ENCODE results near the gene TENM3.

Gene TENM3

GRCh38 chr4:182251116-182251515 is 7.9 kb downstream of the TENM3 start:
- in situ Hi-C loops (cut with MboI; ENCODE audit: low sequenced_read_pairs) = no loop called here

GRCh38 chr4:182252220-182252619 is 9.0 kb downstream of the TENM3 start:
- in situ Hi-C loops (cut with MboI; ENCODE audit: low sequenced_read_pairs) = no loop called here

DNA sequence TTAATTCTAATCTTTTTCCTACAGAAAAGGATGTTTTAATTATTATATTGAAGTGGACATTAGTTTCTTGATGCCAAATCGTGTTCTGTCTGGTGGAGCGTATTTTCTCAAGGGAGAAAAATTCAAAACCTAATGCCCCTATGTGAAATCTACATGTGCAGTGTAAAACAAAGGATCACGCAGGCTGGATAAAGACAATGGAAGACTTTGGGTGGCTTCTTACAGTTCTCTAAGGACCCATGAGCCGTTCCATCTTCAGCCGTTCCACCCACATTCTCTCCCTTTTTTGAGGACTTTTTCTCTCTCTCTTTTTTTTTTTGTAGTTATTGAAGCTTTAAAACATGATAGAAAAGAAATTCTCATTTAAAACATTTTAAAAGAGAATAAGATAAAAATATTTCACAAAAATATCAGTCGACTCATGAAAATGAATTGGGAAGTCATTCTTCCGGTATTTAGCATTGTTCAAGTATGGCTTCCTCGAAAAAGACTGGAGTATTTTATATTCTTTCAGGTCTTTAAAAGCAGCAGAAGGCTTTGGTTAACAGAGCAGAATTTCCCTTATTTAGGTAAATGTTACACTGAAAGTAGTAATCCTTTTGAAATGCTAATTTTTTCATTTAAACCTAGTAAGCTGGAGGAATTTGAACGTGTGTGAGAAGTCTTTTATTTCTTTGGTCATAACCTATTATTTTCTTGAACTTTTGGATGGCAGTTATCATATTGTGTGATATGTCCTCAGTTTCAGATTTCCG is 11.0 kb downstream of the TENM3 start:
- in situ Hi-C loops (cut with MboI; ENCODE audit: low sequenced_read_pairs) = no loop called here

GRCh38 chr4:182255441-182256190 is 12.4 kb downstream of the TENM3 start:
- in situ Hi-C loops (cut with MboI; ENCODE audit: low sequenced_read_pairs) = no loop called here

GRCh38 chr4:182257016-182257415 is 13.8 kb downstream of the TENM3 start:
- in situ Hi-C loops (cut with MboI; ENCODE audit: low sequenced_read_pairs) = no loop called here

GRCh38 chr4:182257503-182257902 is 14.3 kb downstream of the TENM3 start:
- in situ Hi-C loops (cut with MboI; ENCODE audit: low sequenced_read_pairs) = no loop called here

DNA sequence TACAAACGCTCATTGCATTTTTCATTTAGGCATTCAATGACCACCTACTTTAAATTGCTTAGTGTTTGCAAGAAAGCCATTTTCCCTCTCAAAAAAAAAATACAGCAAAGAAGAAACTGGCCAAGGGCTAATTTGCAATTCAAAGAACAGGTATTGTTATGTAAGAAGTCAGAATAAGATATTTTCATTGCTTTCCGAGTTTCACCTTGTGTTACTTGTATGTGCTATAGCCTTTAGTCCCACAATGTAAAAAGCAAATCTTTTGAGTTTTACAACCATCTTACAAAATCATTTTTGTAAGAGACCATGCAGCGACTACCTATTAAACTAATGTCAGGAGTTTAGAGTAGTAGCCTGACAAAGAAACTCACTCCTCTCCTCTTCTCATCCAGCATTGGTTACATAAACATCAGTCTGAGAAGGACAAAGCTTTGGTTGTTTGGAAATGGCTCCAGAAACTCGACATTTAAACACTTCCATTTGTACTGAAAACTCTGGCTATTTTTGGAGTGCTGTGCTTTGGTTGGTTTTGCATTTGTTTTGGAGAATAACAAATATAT is 15.3 kb downstream of the TENM3 start:
- in situ Hi-C loops (cut with MboI; ENCODE audit: low sequenced_read_pairs) = no loop called here

DNA sequence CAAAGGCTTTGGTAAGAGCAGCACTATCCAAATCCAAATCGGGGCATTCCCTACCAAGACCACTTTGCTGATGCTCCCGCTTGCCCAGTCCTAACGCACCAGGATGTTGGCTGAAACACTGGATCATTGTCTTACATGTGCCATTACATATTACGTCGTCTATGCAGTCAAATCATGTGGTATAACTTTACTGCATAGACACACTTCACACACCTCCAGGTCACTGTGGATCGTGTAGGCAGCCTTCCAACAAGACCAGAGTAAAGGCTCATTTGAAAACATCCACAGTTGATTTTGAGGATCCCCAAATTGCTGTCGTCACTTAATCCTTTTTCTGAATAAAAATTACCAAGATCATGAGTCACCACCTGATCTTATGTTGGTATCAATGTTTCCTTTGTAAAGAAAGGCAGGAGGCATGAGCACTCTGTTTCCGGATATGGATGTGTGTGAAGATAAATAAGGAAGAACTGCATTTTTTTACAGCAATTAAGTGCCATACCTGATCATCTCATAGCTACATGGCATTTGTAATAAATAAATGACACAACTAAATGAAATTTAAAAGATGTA is 18.5 kb downstream of the TENM3 start:
- in situ Hi-C loops (cut with MboI; ENCODE audit: low sequenced_read_pairs) = no loop called here

DNA sequence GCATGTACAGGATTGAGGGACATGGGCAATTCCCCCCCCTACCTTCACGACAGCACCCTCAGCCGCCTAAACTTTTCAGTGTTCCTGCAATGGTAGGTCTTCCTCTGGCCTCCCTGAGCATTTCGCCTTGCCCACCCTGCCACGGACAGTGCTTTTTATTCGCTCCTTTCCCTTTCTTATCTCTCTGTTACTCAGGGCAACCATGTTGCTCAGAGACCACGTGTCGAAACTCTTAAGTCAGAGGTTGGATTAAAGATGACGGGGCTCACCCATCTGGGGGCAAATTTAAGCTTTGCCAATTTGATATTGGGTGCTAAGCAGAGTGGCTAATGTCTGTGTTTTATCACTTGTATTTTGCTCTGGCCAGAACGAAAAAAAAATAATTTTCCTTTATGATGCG is 20.4 kb downstream of the TENM3 start:
- in situ Hi-C loops (cut with MboI; ENCODE audit: low sequenced_read_pairs) = no loop called here

DNA sequence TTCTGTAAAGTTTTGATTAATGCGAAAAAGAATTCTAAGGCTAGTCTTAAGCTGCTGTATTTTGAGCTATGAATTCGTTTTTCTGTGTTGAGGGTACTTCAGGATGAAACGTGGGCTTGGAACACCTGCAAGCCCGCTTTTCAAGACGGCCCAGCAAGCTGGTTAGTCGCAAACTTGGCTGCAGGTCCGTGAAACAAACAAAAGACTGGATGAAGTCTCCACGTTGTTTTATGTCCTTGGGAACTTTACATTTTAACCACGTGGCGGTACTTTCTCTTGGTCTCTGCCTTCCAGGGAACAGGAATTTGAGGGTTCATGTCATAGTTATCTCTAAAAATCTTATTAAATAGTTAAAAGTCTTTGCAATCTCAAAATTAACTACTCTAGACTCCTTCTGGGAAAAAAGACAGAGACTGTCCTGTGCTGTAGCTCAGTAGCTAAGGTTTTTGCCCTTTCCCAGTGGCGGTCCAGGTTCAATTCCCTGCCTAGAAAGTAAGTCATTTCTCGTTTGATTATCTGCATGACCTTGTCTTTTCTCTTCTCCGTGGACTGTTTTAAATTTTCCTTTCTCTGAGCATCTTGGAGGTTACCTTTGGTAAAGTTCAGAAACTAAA is 21.0 kb downstream of the TENM3 start:
- in situ Hi-C loops (cut with MboI; ENCODE audit: low sequenced_read_pairs) = no loop called here

GRCh38 chr4:182265881-182266280 is 22.7 kb downstream of the TENM3 start:
- in situ Hi-C loops (cut with MboI; ENCODE audit: low sequenced_read_pairs) = no loop called here

- in situ Hi-C loops (cut with MboI; ENCODE audit: low sequenced_read_pairs) = no loop called here
These were observed 23.8 kb downstream of the TENM3 start for GRCh38 chr4:182267048-182267447.

GRCh38 chr4:182268966-182269365 is 25.8 kb downstream of the TENM3 start:
- in situ Hi-C loops (cut with MboI; ENCODE audit: low sequenced_read_pairs) = no loop called here

DNA sequence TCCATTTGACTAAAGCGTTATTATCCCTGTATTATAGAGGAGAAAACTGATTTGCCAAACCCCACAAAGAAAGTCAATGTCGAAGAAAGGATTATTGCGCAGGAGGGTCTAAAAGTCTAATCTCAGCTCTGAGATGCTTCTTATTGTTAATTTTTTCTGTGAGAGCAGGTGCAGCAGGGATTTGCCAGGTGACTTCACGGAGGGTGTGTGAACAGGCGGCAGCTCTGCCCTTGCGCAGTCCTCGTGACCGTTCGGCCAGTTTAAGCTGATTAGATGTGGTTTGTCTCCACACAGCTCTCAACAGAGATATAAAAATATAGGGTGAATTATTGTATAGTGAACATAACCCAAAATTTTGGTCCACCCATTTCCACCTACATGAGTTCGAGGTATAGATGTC is 28.5 kb downstream of the TENM3 start:
- in situ Hi-C loops (cut with MboI; ENCODE audit: low sequenced_read_pairs) = no loop called here

DNA sequence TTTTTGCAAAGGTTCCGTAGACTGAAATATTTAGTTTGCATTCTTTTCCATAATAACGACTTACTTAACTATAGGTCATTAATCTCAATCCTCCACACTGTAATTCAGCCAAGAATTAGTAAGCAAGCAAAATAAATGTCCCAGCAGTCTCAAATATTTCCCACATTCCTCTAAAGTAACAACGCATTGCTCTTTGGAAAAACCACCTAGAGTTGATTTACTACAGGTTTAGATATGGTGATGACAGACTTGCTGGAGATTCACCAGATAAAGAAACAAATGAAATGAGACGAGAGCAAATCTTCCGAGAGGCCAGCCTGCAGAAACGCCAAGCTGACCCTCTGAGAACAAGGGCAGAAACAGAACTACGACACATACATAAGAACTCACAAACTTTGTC is 28.9 kb downstream of the TENM3 start:
- in situ Hi-C loops (cut with MboI; ENCODE audit: low sequenced_read_pairs) = no loop called here

GRCh38 chr4:182273191-182273935 is 30.2 kb downstream of the TENM3 start:
- in situ Hi-C loops (cut with MboI; ENCODE audit: low sequenced_read_pairs) = no loop called here

- in situ Hi-C loops (cut with MboI; ENCODE audit: low sequenced_read_pairs) = no loop called here
These were observed 33.3 kb downstream of the TENM3 start for GRCh38 chr4:182276210-182277109.

DNA sequence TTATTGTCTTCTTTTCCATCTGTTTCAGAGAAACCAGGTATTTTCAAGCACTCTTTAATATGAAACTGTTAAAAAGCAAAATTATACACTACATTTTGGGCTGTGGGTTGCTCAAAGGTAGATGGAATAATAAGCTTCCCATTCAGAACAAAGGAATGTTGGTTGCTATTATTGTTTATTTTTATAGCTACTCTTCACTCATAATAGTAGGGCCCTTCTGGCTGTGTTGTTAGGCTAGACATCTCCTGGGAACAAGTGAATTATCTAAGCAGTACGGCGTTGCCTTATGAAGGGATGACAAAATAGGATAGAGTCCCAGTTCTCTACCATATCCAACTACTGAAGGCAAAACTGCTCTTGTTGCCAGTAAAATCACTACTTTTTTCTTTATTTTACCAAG is 34.2 kb downstream of the TENM3 start:
- in situ Hi-C loops (cut with MboI; ENCODE audit: low sequenced_read_pairs) = no loop called here

DNA sequence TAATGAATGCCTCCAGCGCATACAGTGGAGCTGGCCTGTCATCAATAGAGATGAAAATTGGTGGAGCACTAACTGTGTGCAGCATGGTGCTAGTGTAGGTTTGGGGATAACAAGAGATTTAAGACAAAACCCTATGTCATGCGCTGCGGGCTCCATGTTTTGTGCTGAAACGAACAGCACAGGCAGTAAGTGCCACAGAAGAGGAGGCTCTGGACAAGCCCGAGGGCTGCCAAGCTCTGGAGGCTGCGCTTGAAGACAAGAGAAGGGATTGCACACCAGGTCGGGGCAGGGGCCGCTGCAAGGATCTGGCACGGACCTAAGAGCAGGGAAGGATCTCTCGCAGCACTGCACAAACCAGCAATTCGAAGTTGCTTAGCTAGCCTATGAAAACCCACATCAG is 35.5 kb downstream of the TENM3 start:
- in situ Hi-C loops (cut with MboI; ENCODE audit: low sequenced_read_pairs) = no loop called here
